ENCODE measurements around the gene NRIP1.

NRIP1 gene

DNA sequence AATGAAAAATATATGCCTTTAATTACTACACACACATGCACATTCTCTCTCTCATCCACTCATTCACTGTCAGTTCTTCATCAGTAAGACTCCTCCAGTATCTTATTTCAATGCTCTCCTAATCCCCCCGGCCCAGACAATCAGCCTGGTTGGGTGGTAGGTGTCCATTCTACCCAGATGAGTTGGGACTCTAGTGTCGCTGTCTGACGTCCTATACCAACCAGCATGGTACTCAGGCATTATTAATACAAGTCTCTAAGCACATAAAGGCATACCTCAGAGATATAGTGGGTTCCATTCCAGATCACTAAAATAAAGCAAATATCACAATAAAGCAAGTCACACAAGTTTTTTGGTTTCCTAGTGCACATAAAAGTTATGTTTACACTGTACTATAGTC lies 19.8 kb downstream of the NRIP1 start:
- DNase-seq (ENCODE audit: low read depth): no peak
- TF ChIP-seq, protein P1, sequence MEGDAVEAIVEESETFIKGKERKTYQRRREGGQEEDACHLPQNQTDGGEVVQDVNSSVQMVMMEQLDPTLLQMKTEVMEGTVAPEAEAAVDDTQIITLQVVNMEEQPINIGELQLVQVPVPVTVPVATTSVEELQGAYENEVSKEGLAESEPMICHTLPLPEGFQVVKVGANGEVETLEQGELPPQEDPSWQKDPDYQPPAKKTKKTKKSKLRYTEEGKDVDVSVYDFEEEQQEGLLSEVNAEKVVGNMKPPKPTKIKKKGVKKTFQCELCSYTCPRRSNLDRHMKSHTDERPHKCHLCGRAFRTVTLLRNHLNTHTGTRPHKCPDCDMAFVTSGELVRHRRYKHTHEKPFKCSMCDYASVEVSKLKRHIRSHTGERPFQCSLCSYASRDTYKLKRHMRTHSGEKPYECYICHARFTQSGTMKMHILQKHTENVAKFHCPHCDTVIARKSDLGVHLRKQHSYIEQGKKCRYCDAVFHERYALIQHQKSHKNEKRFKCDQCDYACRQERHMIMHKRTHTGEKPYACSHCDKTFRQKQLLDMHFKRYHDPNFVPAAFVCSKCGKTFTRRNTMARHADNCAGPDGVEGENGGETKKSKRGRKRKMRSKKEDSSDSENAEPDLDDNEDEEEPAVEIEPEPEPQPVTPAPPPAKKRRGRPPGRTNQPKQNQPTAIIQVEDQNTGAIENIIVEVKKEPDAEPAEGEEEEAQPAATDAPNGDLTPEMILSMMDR (IDR thresholded peaks at IDR 0.05; ENCODE audit: insufficient read depth, low read depth, low read length, missing control alignments): no peak
- H3K4me3 ChIP-seq (ENCODE audit: low read length): no peak overlapping the region

DNA sequence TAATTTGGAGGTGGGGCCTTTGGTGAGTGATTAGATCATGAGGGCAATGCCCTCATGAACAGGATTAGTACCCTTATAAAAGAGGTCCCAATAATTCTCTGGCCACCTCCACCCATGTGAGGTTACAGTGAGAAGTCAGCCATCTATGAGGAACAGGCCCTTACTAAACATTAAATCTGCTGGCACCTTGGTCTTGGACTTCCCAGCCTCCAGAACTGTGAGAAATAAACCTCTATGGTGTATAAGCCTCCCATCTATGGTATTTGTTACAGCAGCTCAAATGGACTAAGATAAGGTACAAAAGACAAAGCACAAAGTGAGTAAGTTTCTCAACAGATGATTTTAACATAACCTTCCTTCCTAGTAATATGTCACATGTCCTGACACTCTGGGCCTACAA lies 22.3 kb downstream of the NRIP1 start:
- no peak for DNase-seq (ENCODE audit: low read depth)
- TF ChIP-seq, protein P1 (IDR thresholded peaks at IDR 0.05; ENCODE audit: insufficient read depth, low read depth, low read length, missing control alignments): no peak
- H3K4me3 ChIP-seq (ENCODE audit: low read length): no peak overlapping the region

DNA sequence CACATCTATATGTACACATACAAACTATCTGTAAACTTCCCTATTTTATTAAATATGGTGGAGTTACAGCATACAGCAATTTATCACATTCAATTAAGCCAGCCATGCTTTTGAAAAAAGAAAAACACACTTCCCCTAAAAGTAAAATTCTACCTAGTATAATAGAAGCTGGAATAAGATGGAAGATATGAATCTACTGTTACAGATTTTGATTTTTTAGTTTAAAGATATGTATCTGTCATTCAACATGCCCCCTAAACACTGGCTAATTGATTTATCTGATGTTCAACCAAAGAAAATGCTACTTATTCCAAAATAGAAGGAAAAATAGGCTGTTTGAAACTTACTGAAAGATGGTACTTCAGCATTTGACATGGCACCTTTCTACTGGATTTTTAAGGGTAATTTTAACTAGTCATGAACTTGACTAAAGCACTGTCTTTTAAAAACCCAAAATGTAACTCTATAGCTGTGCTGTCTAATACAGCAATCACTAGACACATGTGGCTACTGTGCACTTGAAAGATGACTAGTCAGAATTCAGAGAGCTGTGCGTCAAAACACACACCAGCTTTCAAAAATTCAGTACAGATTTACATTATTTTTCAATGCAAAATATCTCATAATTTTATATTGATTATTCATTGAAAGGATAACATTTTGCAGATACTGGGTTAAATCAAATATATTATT lies 25.0 kb downstream of the NRIP1 start:
- no peak for DNase-seq (ENCODE audit: low read depth)
- H3K4me3 ChIP-seq (ENCODE audit: low read length): no peak overlapping the region
- TF ChIP-seq, protein P1 (IDR thresholded peaks at IDR 0.05; ENCODE audit: insufficient read depth, low read depth, low read length, missing control alignments): no peak

DNA sequence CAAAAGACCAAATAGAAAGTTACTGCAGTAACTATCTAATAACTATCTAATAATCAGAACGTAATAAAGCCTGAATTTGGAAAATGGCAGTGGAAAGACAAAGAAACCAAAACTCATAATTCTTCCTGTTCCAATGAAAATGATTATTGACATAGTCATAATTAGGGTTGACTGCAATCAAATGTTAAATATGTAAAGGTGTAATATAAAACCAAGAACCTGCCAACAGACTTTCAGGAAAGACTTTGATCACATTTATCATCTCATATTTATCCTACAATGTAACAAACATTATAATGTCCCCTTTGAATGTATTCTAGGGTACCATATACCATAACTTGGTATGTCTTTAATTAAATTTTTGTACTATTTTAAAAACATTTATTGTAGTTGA lies 26.9 kb downstream of the NRIP1 start:
- no peak overlapping the region for H3K4me3 ChIP-seq (ENCODE audit: low read length)
- DNase-seq (ENCODE audit: low read depth): no peak
- TF ChIP-seq, protein P1 (IDR thresholded peaks at IDR 0.05; ENCODE audit: insufficient read depth, low read depth, low read length, missing control alignments): no peak

DNA sequence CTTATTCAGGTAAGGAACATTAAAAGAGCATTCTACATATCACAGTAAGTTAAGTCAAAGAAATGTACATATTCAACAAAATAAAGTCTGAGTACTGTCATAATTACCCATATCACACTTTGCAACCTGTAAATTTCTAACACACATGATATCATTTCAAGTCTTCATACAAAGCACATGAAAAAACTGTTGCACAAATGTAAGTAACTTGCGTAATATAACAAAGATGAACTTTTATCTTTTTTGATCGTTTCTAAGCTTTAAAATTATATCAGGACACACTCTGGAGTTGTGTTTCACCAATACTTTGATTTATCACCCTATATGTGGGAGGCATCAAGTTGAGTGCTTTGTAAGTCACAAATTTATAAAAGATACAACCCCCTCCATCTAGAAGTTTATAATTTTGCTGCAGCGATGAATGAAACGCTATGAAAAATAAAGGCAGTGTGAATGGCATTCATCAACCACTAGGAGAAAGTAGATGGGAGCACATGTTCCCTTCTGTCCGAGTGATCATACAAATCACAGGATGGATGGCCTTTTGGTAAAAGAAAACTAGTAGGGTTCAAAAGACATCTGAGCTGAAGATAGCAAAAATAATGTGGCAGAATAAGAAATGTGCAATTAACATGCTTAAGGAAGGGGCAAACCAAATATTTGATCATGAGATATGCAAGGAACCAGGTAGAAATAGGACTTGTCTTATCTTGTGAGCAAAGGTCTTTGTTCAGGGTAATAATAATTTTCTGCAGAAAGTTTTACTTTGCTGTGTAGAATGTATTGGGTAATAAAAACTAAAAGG lies 27.5 kb downstream of the NRIP1 start:
- no peak for DNase-seq (ENCODE audit: low read depth)
- H3K4me3 ChIP-seq (ENCODE audit: low read length): no peak overlapping the region
- TF ChIP-seq, protein P1 (IDR thresholded peaks at IDR 0.05; ENCODE audit: insufficient read depth, low read depth, low read length, missing control alignments): no peak

DNA sequence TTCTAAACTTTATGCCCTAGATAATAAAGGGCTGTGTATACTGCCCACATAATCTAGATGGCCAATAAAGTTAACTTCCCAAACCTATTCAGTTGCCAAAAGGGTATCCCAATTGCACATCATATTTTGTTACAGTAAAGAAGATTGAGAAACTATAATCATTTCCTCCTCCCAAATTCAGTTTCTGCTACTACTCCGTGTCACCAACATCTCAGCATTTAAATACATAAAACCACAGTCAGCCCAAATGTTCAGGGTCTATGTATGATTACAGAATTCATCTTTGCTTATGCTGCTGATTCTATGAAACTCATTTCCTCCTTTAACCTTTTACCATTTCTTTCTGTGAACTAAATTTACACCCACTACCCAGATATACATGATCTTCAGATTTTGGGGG lies 28.6 kb downstream of the NRIP1 start:
- no peak for DNase-seq (ENCODE audit: low read depth)
- TF ChIP-seq, protein P1 (IDR thresholded peaks at IDR 0.05; ENCODE audit: insufficient read depth, low read depth, low read length, missing control alignments): no peak
- no peak overlapping the region for H3K4me3 ChIP-seq (ENCODE audit: low read length)
